Endothelial cell (in vitro differentiated cells): Measurements from ENCODE around the gene DCUN1D2. TPM values are rescaled to one million over a fixed set of nuclear protein-coding genes. Genes with fewer than 3 reads are reported as not detected.

Experiments used
- DNase-seq: peaks from one replicate; pipeline ENCODE4 v3.0.0; 2021; ENCODE audit warnings: low spot score
- H3K27ac Mint-ChIP-seq: one replicate; pipeline ENCODE4 v1.8.0; 2021; ENCODE audit warnings: mixed read lengths, inconsistent platforms; ENCODE audit not compliant: unreplicated experiment
- H3K27me3 Mint-ChIP-seq: one replicate; pipeline ENCODE4 v1.8.0; 2021; ENCODE audit warnings: mild to moderate bottlenecking, moderate library complexity, mixed read lengths, inconsistent platforms; ENCODE audit not compliant: unreplicated experiment
- H3K36me3 Mint-ChIP-seq: one replicate; pipeline ENCODE4 v1.8.0; 2021; ENCODE audit warnings: mild to moderate bottlenecking, low read depth, mixed read lengths, inconsistent platforms; ENCODE audit not compliant: unreplicated experiment
- H3K4me1 Mint-ChIP-seq: one replicate; pipeline ENCODE4 v1.8.0; 2021; ENCODE audit warnings: mild to moderate bottlenecking, mixed read lengths, inconsistent platforms; ENCODE audit not compliant: unreplicated experiment
- H3K4me3 Mint-ChIP-seq: one replicate; pipeline ENCODE4 v1.8.0; 2021; ENCODE audit warnings: mild to moderate bottlenecking, mixed read lengths, inconsistent platforms; ENCODE audit not compliant: unreplicated experiment
- H3K9me3 Mint-ChIP-seq: one replicate; pipeline ENCODE4 v1.8.0; 2021; ENCODE audit warnings: mixed read lengths, inconsistent platforms; ENCODE audit not compliant: unreplicated experiment
- CTCF ChIP-seq: fragments of 200-600 bp; sonication (generic); IDR thresholded peaks from one replicate; pipeline ENCODE4 v1.5.0; 2021; ENCODE audit warnings: antibody characterized with exemption; ENCODE audit not compliant: unreplicated experiment
- total RNA-seq: library from RNA; stranded (reverse); fragmentation: NEBNext Ultra II Directional; extraction: Animal tissue kit (Norgen Biotek cat#: 25700); gene quantifications from one replicate; pipeline ENCODE4 v1.2.1, GENCODE V29; 2021; ENCODE audit not compliant: unreplicated experiment

DCUN1D2 gene
- total RNA-seq, 1 donor from 2014 or later: 23.9 TPM

GRCh38 chr13:113533161-113533840, 42.8 kb upstream of the DCUN1D2 start:
- no peak for DNase-seq
- TF ChIP-seq CTCF: no peak
- no peak overlapping the region for H3K4me3 Mint-ChIP-seq
- H3K27ac Mint-ChIP-seq: peak overlapping the region; percentile 26
- peaks cover 22% of the 10 kb centered on the region for H3K36me3 Mint-ChIP-seq
- peaks cover 6% of the 10 kb centered on the region for H3K4me1 Mint-ChIP-seq
- H3K27me3 Mint-ChIP-seq: peaks cover 8% of the 10 kb centered on the region
- H3K9me3 Mint-ChIP-seq: no peaks in the 10 kb centered on the region

DNA sequence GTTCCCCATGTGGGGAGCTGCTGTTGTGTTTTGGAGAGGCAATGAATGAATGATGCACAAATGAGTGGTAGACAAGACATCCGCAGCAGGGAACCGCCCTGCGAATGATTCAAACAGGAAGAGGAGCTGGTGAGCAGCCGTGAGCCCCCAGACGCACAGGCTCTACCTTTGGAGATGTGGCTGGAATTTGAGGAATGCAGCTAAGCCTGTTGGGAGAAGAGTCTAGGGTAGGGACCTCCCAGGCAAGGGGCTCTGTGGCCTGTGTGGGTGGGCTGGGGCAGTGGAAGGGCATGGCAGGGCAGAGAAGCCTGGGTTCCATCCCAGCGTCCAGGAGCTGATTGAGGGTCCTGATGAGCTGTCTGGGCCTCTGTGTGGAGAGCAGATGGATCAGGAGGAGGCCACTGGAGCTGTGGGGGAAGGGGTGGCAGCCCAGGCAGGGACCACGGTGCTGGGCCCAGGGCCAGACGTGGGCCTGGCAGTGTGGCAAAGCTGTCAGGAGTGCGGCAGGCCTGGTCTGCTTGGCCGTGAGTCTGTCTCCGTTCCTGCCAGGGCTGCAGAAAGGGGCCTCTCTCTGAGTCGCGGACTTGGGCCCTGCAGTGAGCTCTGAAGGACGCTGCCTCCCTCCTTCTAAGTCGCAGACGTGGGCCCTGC, 41.8 kb upstream of the DCUN1D2 start:
- DNase-seq: no peak
- Mint-ChIP-seq H3K36me3 (peaks cover 26% of the 10 kb centered on the region), H3K27ac (peak overlapping the region; percentile 6), H3K27me3 (peaks cover 6% of the 10 kb centered on the region), H3K9me3 (no peaks in the 10 kb centered on the region), H3K4me3 (peak overlapping the region; percentile 10), H3K4me1 (peaks cover 17% of the 10 kb centered on the region)
- no peak for TF ChIP-seq CTCF

DNA sequence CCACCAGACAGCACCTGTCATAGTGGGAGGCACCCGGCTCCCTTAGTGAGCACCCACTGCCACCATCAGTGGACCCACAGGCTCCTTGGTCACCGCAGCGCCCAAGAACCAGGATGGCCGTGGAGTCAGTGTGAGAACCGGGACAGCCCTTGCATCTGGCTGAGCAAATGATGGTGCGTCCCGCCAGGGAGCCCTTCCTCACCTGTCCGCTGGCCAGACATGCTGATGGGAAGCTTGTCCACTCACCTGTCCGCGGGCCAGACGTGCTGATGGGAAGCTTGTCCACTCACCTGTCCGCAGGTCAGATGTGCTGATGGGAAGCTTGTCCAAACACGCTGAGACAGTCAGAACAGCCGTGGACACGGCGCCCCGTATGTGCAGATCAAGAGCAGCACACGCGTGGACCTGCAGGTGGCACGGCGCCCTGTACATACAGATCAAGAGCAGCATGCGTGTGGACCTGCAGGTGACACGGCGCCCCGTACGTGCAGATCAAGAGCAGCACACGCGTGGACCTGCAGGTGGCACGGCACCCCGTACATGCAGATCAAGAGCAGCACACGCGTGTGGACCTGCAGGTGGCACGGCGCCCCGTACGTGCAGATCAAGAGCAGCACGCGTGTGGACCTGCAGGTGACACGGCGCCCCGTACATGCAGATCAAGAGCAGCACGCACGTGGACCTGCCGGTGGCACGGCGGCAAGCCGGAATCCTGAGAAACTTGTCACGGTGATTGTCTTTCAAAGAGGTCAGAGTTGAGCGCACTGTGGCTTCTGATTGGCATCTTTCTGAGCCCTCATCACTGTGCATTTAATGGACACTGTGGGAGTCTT, 40.7 kb upstream of the DCUN1D2 start:
- TF ChIP-seq CTCF: no peak
- Mint-ChIP-seq H3K9me3 (no peaks in the 10 kb centered on the region), H3K4me3 (peak overlapping the region; percentile 56), H3K36me3 (peaks cover 26% of the 10 kb centered on the region), H3K27ac (no peak overlapping the region), H3K27me3 (peaks cover 4% of the 10 kb centered on the region), H3K4me1 (peaks cover 21% of the 10 kb centered on the region)
- no peak for DNase-seq

GRCh38 chr13:113528813-113529180, 38.3 kb upstream of the DCUN1D2 start:
- peaks cover 35% of the 10 kb centered on the region for H3K36me3 Mint-ChIP-seq
- DNase-seq: no peak
- peaks cover 21% of the 10 kb centered on the region for H3K4me1 Mint-ChIP-seq
- H3K27ac Mint-ChIP-seq: no peak overlapping the region
- no peak for TF ChIP-seq CTCF
- H3K9me3 Mint-ChIP-seq: no peaks in the 10 kb centered on the region
- peaks cover 4% of the 10 kb centered on the region for H3K27me3 Mint-ChIP-seq
- no peak overlapping the region for H3K4me3 Mint-ChIP-seq
